IMR-90 (cell line): ENCODE data around the gene CACNG7.

ENCODE experiments used
- RFX5 ChIP-seq: IDR thresholded peaks from 2 replicates; pipeline ENCODE4 v1.8.0; 2012; ENCODE audit warnings: low read depth, mild to moderate bottlenecking, low read length, moderate library complexity
- SMC3 ChIP-seq: fragments of 150-350 bp; IDR thresholded peaks from 2 replicates; pipeline ENCODE4 v1.6.1; 2016; ENCODE audit warnings: low read depth, mild to moderate bottlenecking, antibody characterized with exemption, low read length, moderate library complexity
- TF ChIP-seq, protein P1 (sequence below): conservative IDR thresholded peaks from 2 replicates; pipeline ENCODE4 v1.5.1; 2012; ENCODE audit warnings: mild to moderate bottlenecking, low read depth, low read length, improper control_type of control experiment

DNA sequence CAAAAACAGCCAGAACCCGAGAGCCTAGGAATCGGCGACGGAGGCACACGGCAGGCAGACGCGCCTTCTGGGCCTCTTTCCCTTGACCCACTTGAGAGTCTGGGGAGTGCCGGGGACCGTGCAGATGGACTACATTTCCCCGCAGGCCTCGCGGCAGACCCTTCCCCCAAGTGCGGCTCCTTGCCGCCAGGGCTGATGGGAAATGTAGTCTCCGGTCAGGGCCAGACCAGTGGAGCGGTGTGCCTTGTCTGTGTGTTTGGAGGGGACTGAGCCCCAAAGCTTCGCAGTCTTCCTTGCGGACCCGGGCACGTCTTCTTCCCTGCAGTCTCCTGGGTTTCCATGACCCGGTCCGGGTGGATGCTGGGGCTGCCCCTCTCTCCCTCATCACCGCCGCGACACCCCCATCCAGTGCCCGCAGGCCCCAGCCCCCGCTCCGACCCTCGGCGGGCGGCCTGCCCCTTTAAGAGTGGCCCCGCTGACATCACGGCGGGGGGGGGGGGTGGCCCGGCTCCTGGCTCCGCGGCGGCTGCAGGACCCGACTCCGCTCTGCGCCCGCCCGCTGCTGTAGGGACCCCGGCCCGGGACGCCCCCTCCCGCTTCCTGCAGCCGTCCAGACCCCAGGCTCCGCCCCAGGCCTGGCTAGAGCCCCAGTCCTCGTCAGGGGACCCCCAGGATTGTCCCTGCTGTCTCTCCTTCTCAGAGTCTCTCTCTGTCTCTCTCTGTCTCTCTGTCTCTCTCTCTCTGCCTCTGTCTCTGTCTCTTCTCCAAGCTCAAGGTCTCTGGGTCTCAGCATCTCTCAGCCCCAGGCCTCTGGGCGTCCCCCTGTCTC is 758 bp upstream of the CACNG7 start:
- TF ChIP-seq SMC3 (no peak), RFX5 (no peak)
- TF ChIP-seq, protein P1, sequence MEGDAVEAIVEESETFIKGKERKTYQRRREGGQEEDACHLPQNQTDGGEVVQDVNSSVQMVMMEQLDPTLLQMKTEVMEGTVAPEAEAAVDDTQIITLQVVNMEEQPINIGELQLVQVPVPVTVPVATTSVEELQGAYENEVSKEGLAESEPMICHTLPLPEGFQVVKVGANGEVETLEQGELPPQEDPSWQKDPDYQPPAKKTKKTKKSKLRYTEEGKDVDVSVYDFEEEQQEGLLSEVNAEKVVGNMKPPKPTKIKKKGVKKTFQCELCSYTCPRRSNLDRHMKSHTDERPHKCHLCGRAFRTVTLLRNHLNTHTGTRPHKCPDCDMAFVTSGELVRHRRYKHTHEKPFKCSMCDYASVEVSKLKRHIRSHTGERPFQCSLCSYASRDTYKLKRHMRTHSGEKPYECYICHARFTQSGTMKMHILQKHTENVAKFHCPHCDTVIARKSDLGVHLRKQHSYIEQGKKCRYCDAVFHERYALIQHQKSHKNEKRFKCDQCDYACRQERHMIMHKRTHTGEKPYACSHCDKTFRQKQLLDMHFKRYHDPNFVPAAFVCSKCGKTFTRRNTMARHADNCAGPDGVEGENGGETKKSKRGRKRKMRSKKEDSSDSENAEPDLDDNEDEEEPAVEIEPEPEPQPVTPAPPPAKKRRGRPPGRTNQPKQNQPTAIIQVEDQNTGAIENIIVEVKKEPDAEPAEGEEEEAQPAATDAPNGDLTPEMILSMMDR = no peak
